SK-N-SH (cell line): ENCODE measurements around the gene SPRR2D.
"Not testable (repeated sequence)": the region's sequence is repeated elsewhere in the genome, so short reads cannot be mapped to it uniquely, and the experiment has no call there.

Source experiments
- CTCF ChIP-seq: fragments of 200-600 bp; sonication (generic); IDR thresholded peaks from 2 replicates; pipeline ENCODE4 v1.6.1; 2017; ENCODE audit warnings: antibody characterized with exemption, mild to moderate bottlenecking, moderate library complexity
- RCOR1 ChIP-seq: fragments of 150-350 bp; IDR thresholded peaks from 2 replicates; pipeline ENCODE4 v1.6.1; 2017; ENCODE audit warnings: antibody characterized with exemption, low read length
- SMC3 ChIP-seq: IDR thresholded peaks from 2 replicates; pipeline ENCODE4 v1.6.1; 2012; ENCODE audit warnings: low read depth, low read length, improper control_type of control experiment
- TEAD4 ChIP-seq: IDR thresholded peaks from 2 replicates; pipeline ENCODE4 v1.4.0; 2012; ENCODE audit warnings: mild to moderate bottlenecking, borderline replicate concordance; ENCODE audit not compliant: insufficient read depth

DNA sequence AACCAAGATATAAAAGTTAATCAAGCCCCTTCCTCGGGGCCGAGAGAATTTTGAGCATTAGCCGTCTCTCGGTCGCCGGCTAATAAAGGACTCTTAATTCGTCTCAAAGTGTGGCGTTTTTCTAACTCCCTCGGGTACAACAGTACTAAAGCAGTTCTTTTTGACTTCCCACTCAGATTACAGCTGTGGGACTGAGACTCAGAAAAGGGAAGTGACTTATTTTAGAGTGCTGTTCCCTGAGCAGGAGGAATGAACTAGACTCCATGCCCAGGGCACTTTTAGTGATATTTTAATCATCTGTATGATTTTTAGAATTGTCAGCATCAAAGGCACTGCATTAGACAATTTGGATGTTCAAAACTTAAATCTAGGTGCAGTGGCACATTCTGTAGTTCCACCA lies 18.6 kb downstream of the SPRR2D start:
- TF ChIP-seq CTCF, SMC3, RCOR1, TEAD4: not testable (repeated sequence)
